SK-N-SH treated with all-trans-retinoic acid at 6 μM for 48 hours (cell line): ENCODE results near the gene SP7.

ENCODE experiments used
- ARNTL ChIP-seq: fragments of 450-650 bp; formaldehyde crosslinking; IDR thresholded peaks from 2 replicates; pipeline ENCODE4 v1.5.0; 2020; ENCODE audit warnings: low read depth, mild to moderate bottlenecking, moderate library complexity, borderline replicate concordance
- BACH2 ChIP-seq: fragments of 250-450 bp; sonication (Bioruptor Pico); IDR thresholded peaks from 2 replicates; pipeline ENCODE4 v1.9.0; 2021; ENCODE audit warnings: mild to moderate bottlenecking, borderline replicate concordance
- CSDC2 ChIP-seq: fragments of 250-450 bp; sonication (Bioruptor Pico); IDR thresholded peaks from 2 replicates; pipeline ENCODE4 v1.5.0; 2020; ENCODE audit warnings: mild to moderate bottlenecking, moderate library complexity
- CSRNP3 ChIP-seq: fragments of 250-450 bp; sonication (Bioruptor Pico); IDR thresholded peaks from 2 replicates; pipeline ENCODE4 v1.5.1; 2021; ENCODE audit warnings: mild to moderate bottlenecking, moderate library complexity
- PPARA ChIP-seq: fragments of 250-450 bp; sonication (Bioruptor Pico); IDR thresholded peaks from 2 replicates; pipeline ENCODE4 v1.5.0; 2020; ENCODE audit warnings: mild to moderate bottlenecking, borderline replicate concordance
- RARB ChIP-seq: fragments of 250-450 bp; sonication (Bioruptor Pico); IDR thresholded peaks from 2 replicates; pipeline ENCODE4 v1.8.0; 2021; ENCODE audit warnings: mild to moderate bottlenecking, moderate library complexity
- ZC3H10 ChIP-seq: fragments of 250-450 bp; sonication (Bioruptor Pico); IDR thresholded peaks from 2 replicates; pipeline ENCODE4 v1.5.1; 2021; ENCODE audit warnings: mild to moderate bottlenecking, moderate library complexity
- ZFP3 ChIP-seq: fragments of 250-450 bp; sonication (Bioruptor Pico); IDR thresholded peaks from 2 replicates; pipeline ENCODE4 v1.5.0; 2020; ENCODE audit warnings: mild to moderate bottlenecking, moderate library complexity
- ZFP30 ChIP-seq: fragments of 450-650 bp; formaldehyde crosslinking; IDR thresholded peaks from 2 replicates; pipeline ENCODE4 v1.5.0; 2022; ENCODE audit warnings: mild to moderate bottlenecking, moderate library complexity
- ZNF70 ChIP-seq: fragments of 450-650 bp; formaldehyde crosslinking; IDR thresholded peaks from 2 replicates; pipeline ENCODE4 v1.5.0; 2020; ENCODE audit warnings: mild to moderate bottlenecking, moderate library complexity
- ZNF8 ChIP-seq: fragments of 450-650 bp; formaldehyde crosslinking; IDR thresholded peaks from 2 replicates; pipeline ENCODE4 v1.5.0; 2020; ENCODE audit warnings: mild to moderate bottlenecking, moderate library complexity
- TF ChIP-seq, protein P1 (sequence below): fragments of 250-450 bp; sonication (Bioruptor Pico); IDR thresholded peaks from 2 replicates; pipeline ENCODE4 v1.8.0; 2020; ENCODE audit warnings: mild to moderate bottlenecking, moderate library complexity, borderline replicate concordance

- TF ChIP-seq, protein P1, sequence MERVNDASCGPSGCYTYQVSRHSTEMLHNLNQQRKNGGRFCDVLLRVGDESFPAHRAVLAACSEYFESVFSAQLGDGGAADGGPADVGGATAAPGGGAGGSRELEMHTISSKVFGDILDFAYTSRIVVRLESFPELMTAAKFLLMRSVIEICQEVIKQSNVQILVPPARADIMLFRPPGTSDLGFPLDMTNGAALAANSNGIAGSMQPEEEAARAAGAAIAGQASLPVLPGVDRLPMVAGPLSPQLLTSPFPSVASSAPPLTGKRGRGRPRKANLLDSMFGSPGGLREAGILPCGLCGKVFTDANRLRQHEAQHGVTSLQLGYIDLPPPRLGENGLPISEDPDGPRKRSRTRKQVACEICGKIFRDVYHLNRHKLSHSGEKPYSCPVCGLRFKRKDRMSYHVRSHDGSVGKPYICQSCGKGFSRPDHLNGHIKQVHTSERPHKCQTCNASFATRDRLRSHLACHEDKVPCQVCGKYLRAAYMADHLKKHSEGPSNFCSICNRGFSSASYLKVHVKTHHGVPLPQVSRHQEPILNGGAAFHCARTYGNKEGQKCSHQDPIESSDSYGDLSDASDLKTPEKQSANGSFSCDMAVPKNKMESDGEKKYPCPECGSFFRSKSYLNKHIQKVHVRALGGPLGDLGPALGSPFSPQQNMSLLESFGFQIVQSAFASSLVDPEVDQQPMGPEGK (CRISPR knock-in tag): no peak
- no peak for TF ChIP-seq BACH2 (CRISPR knock-in tag)
- no peak for TF ChIP-seq ZFP30
- no peak for TF ChIP-seq ZNF70 (CRISPR knock-in tag)
- no peak for TF ChIP-seq CSRNP3 (CRISPR knock-in tag)
- TF ChIP-seq PPARA (CRISPR knock-in tag): no peak
- no peak for TF ChIP-seq ARNTL (CRISPR knock-in tag)
- TF ChIP-seq ZC3H10 (CRISPR knock-in tag): no peak
- no peak for TF ChIP-seq RARB (CRISPR knock-in tag)
- TF ChIP-seq ZFP3 (CRISPR knock-in tag): no peak
- TF ChIP-seq CSDC2 (CRISPR knock-in tag): no peak
- TF ChIP-seq ZNF8: no peak
Measured at GRCh38 chr12:53313996-53314395, 22.2 kb downstream of the SP7 start.
